Caki2 (cell line): ENCODE results near the gene SRRT. TPM values are rescaled to one million over a fixed set of nuclear protein-coding genes. Genes with fewer than 3 reads are reported as not detected.
"Not testable (repeated sequence)": the region's sequence is repeated elsewhere in the genome, so short reads cannot be mapped to it uniquely, and the experiment has no call there.

Experiments used
- DNase-seq: peaks from one replicate; pipeline ENCODE4 v3.0.0-alpha.2; 2015; ENCODE audit warnings: low read depth
- in situ Hi-C: cut with HindIII; loops from 2 replicates; pipeline ENCODE4 v1.10.0; 2016; ENCODE audit warnings: low sequenced_read_pairs, low pct_unique_long_range_greater_than_20kb, mixed read lengths
- total RNA-seq: library from RNA; depleted of rRNA; stranded (reverse); fragments of >200 nt; shearing (Covaris generic); gene quantifications from 2 replicates; pipeline ENCODE4 v1.2.3, GENCODE V29; 2014; ENCODE audit warnings: low replicate concordance

The SRRT gene
- total RNA-seq, 1 experiment from 2014 or later = 72.5 TPM

DNA sequence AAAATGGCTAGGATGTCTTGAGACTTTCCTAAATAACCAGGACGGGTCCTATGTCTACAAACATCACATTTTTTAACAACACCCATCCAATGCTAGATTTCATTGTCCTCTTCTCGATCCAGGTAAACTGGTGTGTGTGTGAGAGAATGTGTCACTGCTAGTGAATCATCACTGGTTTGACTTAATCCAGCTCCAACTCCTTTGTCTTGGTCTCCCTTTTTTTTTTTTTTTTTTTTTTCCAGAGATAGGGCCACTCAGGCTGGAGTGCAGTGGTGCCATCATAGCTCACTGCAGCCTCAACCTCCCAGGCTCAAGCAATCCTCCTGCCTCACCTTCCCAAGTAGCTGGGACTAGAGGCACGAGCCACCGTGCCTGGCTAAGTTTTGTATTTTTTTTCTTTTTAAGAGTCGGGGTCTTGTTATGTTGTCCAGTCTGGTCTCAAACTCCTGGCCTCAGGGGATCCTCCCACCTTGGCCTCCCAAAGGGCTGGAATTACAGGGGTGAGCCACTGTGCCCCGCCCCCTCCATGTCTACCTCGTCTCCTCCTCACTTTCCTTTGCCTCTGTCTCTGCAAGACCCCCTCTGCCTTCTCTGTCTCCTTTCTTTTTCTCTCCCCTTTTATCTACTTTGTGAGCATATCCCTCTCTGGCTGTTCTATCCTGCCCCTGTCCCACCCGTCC lies 16.8 kb downstream of the SRRT start:
- in situ Hi-C loops = no loop called here
- peak; percentile 59 for DNase-seq

DNA sequence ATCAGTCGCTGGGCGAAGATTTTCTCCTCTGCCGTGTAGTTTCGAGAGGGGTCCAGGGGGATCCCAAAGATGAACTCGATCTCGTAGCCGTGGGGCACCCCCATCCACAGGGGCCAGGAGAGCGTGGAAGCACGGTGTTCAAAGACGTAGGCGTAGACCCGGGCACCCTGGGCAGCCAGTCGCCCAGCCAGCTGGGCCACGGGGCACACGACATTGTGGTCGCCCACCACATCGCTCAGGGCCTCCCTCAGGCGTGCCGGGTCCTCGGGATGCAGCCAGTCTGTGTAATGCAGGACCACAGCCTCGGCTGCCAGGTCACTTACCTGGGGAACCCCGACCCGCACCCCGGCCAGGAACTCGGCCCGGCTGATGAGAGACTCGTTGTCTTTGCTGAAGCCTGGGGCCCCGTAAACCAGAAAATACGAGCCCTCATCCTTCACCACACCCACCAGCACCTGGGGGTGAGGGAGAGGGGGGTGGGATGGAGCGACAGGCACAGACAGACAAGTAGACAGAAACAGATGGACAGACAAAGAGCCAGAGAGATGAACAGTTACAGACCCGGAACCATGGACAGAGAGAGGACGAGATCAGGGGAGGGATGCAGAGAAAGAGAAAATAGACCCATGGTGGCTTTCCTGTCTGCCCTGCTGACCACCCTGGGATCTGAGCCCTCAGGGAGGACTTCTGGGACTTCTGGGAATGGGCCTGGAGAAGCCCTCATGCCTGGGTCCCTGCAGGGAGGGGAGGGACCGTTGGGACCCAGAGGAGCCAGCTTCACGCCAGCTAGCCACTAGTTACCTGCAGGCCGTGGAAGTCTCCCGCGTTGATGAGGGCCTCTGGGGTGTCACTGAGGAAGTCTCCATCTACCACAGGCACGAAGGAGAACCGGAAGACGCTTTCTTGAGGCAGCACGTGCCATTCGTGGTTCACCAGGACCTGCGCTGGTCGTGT lies 17.7 kb downstream of the SRRT start:
- no peak for DNase-seq
- in situ Hi-C loops = no loop called here

DNA sequence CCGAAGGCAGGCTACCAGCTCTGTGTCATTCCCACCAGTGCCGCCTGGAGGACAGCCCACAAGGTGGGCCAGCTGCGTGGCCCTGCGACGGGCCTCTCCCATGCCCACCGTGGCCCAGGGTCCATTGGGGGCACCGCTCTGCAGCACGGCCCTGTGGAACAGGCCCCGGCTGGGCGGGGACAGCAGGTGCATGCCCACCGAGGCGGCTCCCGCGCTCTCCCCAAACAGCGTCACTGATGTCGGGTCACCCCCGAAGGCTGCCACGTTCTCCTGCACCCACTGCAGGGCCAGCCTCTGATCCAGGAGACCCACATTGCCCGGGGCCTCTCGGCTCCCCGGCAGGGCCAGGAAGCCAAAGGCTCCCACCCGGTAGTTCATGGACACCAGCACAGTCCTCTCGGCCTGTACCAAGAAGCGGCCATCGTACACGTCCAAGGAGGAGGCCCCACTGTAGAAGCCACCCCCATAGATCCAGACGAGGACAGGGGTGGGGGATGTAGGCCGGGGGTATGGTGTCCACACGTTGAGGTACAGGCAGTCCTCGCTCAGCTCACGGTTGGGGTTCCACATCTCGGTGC lies 18.5 kb downstream of the SRRT start:
- in situ Hi-C loops = no loop called here
- no peak for DNase-seq

DNA sequence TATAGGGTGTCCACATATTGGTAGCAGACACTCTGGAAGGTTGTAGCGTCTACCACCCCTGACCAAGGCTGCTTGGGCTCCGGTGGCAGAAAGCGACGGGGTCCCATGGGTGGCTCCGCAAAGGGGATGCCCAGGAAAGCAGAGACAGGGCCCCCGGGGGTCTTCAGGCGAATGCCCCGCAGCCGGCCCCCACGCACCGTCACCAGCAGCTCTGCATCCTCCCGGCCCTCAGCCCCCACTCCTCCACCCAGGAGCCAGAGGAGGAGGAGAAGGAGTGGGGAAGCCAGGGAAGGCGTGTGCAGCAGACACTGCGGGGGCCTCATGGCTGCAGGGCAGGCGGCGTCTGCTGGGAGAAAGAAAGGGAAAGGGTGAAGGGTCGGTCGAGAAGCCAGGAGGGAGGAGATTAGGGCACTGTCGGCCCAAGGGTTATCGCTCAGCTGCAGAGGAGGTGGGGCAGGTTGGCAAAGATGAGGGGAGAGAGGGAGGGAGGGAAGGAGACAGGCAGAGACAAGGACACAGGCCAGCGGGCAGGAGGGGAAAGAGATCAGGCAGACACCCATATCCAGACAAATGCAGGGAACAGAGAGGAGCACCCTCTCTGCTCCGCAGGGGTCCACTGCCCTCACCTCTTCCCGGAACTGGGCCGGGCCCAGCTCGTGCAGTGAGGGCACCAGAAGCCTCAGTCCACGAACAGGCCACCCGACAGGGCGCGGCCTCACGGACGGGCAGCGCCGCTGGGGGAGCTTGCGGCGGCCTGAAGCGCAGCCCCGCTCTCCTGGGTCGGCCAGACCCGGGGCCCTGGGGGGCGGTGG lies 19.2 kb downstream of the SRRT start:
- in situ Hi-C loops = no loop called here
- no peak for DNase-seq

DNA sequence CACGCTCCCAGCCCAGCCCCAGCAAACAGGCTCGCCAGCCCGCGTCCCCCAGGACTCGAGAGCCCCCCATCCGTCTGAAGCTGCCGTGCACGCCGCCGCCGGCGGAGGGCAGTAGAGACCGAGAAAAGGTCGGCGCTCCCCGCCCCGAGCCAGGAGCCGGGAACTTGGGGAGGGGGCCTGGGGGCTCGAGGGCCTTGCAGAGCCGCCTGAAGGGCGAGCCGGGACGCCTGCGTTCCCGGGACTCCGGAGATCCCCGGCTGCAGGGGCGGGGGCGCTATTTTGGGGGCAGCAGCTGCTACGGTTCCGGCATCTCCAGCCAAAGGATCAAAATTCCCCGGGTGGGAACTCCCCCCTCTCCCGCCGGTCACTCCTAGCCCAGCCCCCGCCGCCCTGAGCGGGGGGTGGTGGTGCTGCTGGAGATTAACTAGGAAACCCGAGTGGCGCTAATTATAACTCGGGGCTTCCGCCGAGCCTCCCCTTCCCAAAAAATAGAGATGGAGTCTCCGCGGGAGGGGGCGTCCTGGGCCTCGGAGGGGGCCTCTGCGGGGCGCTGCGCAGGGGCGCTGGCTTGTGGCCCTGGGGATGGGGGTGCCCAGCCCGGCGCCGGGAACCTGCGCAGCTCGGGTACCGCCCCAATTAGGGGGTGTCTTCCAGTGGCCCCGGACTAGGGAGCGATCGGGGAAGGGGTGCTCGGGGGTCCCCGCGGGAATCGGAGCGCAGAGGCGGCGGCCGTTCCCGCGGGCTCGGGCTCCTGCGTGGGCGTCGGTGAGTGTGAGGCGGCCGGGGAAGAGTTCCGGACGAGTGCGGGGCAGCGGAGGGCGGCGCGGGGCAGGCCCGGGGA lies 20.2 kb downstream of the SRRT start:
- no peak for DNase-seq
- in situ Hi-C loops = no loop called here

DNA sequence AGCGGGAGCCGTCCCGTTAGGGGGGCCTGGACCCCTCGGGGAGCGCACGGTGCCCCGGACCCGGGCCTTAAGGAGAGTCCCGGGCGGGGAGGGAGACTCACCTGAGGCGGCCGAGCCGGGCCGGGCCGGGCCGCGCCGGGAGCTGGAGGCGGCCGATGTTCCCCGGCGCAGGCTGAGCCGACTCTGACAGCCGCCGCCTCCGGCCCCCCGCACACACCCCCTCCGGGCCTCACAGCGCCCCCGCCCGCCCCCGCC lies 20.7 kb downstream of the SRRT start, which contains the start of gene ACHE:
Gene ACHE, minus strand, starts transcription at position 188 of the 255 bp plus-strand sequence. CDS start 1,656 bp downstream, outside the sequence.
- in situ Hi-C loops = no loop called here

DNA sequence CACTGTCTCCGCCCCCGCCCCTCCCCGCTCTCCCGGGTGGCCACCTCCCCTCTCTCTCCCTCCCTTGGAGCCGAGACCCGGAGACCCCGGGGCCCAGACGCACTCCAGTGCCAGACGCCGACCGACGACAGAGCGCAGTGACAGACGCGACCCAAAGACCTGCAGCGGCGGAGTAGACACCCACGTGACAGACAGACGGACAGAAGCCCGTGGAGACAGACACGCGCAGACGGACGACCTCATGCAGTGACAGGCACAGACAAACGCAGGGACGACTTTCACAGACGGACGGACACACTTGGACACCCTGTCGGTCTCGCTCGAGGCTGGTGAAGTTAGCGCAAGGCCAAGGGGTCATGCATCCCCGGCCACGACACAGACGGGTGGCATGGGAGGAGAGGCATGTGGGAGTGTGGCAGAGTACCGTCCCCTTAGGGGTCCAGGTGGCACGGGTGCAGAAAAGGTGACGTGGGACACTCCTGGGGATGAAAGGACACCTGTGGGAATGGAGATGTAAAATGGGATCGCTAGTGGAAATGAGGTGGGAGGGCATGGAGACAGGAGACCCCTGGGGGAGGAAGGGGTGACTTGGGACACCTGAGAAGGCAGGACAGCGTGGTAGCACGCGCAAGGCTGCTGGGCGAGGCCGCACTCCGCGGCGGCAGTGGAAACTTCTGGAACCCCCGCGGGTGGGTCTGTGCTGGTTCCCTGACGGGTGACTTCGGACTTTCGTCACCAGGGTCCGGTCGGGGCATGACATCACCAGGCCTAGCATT lies 21.2 kb downstream of the SRRT start:
- DNase-seq = no peak
- in situ Hi-C loops = no loop called here

More for the DNA sequence above, 20.7 kb downstream of the SRRT start, which contains the start of gene ACHE:
- DNase-seq = no peak

DNA sequence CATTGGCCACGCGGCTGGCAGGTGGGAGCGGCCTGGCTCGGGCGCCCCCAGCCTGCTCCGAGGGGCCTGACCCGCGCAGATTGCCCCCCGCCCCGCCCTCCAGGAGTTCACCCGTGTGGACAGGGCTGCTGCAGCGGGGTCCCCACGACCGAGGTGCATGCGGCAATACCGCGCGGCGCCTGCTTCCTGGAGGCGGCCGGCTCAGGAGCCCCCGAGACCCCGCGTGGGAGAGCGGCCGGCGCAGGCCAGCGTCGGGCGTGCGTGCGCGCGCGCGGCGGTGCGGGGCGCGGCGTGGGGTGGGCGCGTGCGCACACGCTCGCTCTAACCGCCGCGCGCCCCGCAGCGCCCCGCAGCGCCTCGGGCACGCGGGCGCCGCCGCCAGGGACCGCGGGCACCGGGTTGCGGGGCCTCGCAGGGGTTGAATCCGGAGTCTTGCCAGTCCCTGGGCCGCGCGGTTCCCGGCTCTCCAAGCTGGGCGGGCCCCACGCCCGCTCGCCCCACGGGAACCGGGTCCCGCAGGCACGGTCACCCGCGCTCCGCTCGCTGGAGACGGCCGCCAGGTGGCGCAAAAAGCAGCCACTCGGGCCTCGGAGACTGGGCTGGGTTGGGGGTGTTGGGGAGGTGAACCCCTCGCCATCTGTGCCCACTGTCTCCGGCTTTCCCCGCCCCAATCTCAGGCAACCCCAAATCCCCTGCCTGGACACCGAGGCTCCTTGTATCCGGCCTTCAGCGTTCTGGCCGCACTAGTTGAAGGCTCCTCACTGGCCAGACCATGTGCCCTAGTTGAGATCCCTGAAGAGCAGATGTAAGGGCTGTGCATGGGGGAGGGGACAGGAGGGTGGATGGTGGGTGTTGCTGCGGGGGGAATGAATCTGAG lies 22.1 kb downstream of the SRRT start:
- in situ Hi-C loops = no loop called here
- DNase-seq = no peak

DNA sequence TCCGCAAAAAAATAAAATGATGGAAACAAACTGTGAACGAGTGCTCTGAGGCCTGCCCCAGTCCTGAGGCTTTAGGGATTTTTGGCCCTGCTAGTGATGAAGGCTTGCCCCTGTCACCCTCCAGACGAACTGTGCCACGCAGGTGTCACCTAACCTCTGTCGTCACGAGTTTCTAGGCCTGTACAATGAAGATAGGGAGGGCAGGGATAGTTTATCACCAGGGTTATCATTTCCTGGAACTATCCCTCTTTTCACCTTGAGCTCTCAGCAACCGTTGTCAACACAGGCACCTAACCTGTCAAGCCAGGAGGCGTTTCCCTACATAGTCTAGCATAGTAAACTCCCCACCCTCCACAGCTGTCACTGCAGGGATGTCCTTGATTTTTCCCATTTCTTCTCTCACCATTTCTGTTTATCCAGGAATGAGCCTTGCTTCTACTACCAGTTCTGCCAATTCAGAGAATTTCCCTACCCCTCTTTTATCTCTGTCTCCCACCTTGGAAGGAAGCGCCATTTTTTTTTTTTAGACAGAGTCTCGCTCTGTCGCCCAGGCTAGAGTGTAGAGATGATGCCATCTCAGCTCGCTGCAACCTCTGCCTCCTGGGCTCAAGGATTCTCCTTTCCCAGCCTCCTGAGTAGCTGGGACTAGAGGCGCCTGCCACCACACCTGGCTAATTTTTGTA lies 23.0 kb downstream of the SRRT start:
- in situ Hi-C loops = no loop called here
- no peak for DNase-seq

DNA sequence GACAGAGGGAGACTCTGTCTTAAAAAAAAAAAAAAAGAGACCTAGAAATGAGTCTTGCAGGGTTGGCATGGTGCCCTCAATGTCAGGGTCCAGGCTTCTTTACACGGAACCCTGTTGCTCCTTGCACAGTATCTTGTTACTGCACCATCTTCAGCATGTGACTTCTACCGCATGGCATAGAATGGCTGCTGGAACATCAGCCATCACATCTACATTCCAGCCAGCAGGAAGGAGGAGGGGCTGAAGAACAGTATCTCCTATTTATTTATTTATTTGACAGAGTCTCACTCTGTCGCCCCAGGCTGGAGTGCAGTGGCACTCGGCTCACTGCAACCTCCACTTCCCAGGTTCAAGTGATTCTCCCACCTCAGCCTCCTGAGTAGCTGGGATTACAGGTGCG lies 24.5 kb downstream of the SRRT start:
- in situ Hi-C loops = no loop called here
- DNase-seq = no peak

DNA sequence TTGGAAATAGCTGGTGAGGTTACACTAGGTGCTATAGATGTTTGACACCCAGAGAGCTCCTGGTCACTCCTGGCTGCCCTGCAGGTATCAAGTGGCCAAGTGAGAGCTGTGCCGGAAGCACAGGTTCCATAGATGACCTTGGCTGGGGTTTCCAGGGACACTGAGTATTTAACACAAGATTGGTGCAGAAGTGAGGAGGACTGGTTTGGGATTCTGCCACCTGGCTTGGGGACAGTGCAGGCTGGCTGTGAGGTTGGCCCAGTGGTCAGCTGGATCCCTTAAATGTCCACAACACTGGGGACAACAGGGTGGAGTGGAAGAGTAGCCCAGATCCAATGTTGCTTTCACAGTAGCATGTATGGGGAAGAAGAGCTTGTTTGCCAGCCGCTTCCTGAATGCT lies 26.1 kb downstream of the SRRT start:
- DNase-seq = no peak
- in situ Hi-C loops = no loop called here

DNA sequence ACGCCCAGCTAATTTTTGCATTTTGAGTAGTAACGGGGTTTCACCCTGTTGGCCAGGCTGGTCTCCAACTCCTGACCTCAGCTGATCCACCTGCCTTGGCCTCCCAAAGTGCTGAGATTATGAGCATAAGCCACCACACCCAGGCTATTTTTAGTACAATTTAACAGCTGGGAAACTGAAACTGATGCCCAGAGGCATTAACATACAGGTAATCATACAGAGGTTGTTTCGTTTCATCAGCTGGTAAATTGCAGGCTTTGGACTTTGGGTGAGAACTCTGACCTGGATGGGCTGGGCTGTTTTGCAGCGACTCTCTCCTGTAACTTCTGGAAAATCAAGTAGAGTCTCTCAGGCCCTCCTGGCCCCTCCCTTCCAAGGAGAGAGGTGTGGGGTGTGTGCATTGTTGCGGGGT lies 27.0 kb downstream of the SRRT start:
- in situ Hi-C loops = no loop called here
- no peak for DNase-seq

DNA sequence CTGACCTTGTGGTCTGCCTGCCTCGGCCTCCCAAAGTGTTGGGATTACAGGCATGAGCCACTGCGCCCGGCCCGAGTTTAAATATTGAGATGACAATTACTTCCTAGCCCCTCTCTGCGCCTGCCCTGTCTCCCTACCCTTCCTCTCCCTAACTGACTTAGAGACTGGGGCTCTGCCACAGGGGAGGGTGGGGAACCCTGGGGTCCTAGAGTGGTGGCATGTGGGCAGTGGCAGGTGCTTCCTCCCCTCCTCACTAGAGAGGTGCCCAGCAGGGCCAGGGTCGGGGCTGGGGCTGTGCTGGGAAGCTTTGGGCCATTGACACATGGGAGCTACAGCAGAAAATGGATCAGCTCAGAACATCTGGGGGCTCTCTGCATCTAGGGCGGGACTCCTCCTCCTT lies 27.7 kb downstream of the SRRT start:
- no peak for DNase-seq
- in situ Hi-C loops = no loop called here

DNA sequence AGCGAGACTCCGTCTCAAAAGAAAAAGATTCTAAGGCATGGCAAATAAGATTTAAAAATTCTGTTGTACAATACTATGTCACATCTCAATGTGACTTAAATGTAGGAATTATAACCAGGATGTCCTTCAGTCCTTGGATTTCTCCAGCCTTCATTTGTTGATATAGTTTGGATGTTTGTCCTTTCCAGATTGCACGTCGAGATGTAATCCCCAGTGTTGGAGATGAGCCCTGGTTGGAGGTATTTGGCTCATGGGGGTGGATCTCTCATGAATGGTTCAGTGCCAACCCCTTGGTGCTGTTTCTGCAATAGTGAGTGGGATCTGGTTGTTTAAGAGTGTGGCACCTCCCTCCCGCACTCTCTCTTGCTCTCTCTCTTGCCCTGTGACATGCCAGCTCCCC lies 33.6 kb downstream of the SRRT start:
- in situ Hi-C loops = no loop called here

DNA sequence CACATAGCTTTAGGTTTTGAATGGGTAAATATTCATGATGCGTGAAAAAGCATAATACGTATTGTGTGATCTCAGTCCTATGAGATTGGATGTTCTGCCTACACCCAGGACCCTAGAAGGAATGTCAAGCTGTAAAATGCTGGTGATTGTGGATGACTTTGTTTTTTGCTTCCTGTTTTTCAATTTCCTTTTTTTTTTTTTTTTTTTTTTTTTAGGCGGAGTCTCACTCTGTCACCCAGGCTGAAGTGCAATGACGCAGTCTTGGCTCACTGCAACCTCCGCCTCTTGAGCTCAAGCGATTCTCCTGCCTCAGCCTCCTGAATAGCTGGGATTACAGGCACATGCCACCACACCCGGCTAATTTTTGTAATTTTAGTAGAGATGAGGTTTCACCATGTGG lies 35.5 kb downstream of the SRRT start:
- DNase-seq, in situ Hi-C loops: not testable (repeated sequence)

More for the DNA sequence above, 33.6 kb downstream of the SRRT start:
- DNase-seq = no peak

DNA sequence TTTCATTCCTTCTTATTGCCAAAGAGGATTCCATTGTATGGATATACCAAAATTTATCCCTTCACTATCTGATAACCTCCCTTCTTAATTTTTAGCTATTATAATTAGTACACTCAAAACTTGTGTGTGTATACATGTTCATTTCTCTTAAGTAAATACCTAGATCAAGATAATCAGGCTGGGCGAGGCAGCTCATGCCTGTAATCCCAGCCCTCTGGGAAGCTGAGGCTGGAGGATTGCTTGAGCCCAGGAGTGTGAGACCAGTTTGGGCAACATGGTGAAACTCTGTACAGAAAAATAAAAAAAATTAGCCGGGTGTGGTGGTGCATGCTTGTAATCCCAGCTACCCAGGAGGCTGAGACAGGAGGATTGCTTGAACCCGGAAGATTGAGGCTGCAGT lies 36.6 kb downstream of the SRRT start:
- no peak for DNase-seq
- in situ Hi-C loops = no loop called here
